Globus pallidus (tissue), 1 donor: Measurements from ENCODE around the gene CDH2.

Experiments
- DNase-seq: peaks from one replicate; pipeline ENCODE4 v3.0.0-alpha.2; 2015; ENCODE audit warnings: low spot score

The CDH2 gene

GRCh38 chr18:28127763-28128658, 48.9 kb downstream of the CDH2 start:
- no peak for DNase-seq

- DNase-seq: no peak
Measured at GRCh38 chr18:28127228-28127627, 49.7 kb downstream of the CDH2 start.

- no peak for DNase-seq
Measured at GRCh38 chr18:28126768-28127167, 50.2 kb downstream of the CDH2 start.

- no peak for DNase-seq
Measured at GRCh38 chr18:28125051-28125450, 51.9 kb downstream of the CDH2 start.

- no peak for DNase-seq
Measured at GRCh38 chr18:28124131-28125029, 52.5 kb downstream of the CDH2 start.

GRCh38 chr18:28123401-28124030, 53.4 kb downstream of the CDH2 start:
- DNase-seq: peak; percentile 64

- no peak for DNase-seq
Measured at GRCh38 chr18:28120828-28121515, 56.0 kb downstream of the CDH2 start.

- DNase-seq: no peak
Measured at GRCh38 chr18:28116461-28116860, 60.5 kb downstream of the CDH2 start.

- DNase-seq: no peak
Measured at GRCh38 chr18:28115149-28115550, 61.8 kb downstream of the CDH2 start.

- DNase-seq: no peak
Measured at GRCh38 chr18:28114472-28114871, 62.5 kb downstream of the CDH2 start.

GRCh38 chr18:28113271-28114029, 63.5 kb downstream of the CDH2 start:
- no peak for DNase-seq

- DNase-seq: no peak
Measured at GRCh38 chr18:28112056-28112470, 64.9 kb downstream of the CDH2 start.

GRCh38 chr18:28110924-28111323, 66.0 kb downstream of the CDH2 start:
- no peak for DNase-seq

GRCh38 chr18:28109781-28110560, 67.0 kb downstream of the CDH2 start:
- DNase-seq: peak; percentile 41

- no peak for DNase-seq
Measured at GRCh38 chr18:28108814-28109213, 68.1 kb downstream of the CDH2 start.

GRCh38 chr18:28108254-28108653, 68.7 kb downstream of the CDH2 start:
- DNase-seq: no peak

GRCh38 chr18:28099237-28099636, 77.7 kb downstream of the CDH2 start:
- DNase-seq: no peak

GRCh38 chr18:28095631-28096030, 81.3 kb downstream of the CDH2 start:
- no peak for DNase-seq

- no peak for DNase-seq
Measured at GRCh38 chr18:28095041-28095440, 81.9 kb downstream of the CDH2 start.

- no peak for DNase-seq
Measured at GRCh38 chr18:28091197-28091596, 85.7 kb downstream of the CDH2 start.
